ENCODE measurements around the gene STAT5B. TPM values are rescaled to one million over a fixed set of nuclear protein-coding genes. Genes with fewer than 3 reads are reported as not detected.
"Not testable (repeated sequence)": the region's sequence is repeated elsewhere in the genome, so short reads cannot be mapped to it uniquely, and the experiment has no call there.

Gene STAT5B
- total and polyA plus RNA-seq, 2 donors (not counting 1 experiment from before 2014, with no cell fraction given) = 24.4 to 29.6 TPM

- H3K27ac ChIP-seq (ENCODE audit: insufficient read depth, low read length) = no peak overlapping the region
- no peak for DNase-seq (ENCODE audit: low read depth in 2 of 2)
- no peaks in the 10 kb centered on the region for H3K4me1 ChIP-seq (ENCODE audit: control insufficient read depth, extremely low read depth, insufficient read depth, low read length)
- H3K4me2 ChIP-seq (ENCODE audit: extremely low read depth, insufficient read depth, low read length) = no peak overlapping the region
- H3K9me3 ChIP-seq (ENCODE audit: control insufficient read depth, insufficient read depth, low read depth, low read length) = no peaks in the 10 kb centered on the region
- H3K9ac ChIP-seq (ENCODE audit: insufficient read depth, low read length) = no peak overlapping the region
- H3K79me2 ChIP-seq (ENCODE audit: control insufficient read depth, insufficient read depth, low read length) = no peaks in the 10 kb centered on the region
- H3K36me3 ChIP-seq (ENCODE audit: control insufficient read depth, insufficient read depth, low read length) = no peaks in the 10 kb centered on the region
- no peak overlapping the region for H3K4me3 ChIP-seq (replicated peaks in 1 of 4; ENCODE audit: control extremely low read depth in 1 of 4, insufficient read depth in 1 of 4, low read depth in 3 of 4, low read length in 4 of 4)
- TF ChIP-seq CTCF (conservative IDR thresholded peaks at IDR 0.05 in 1 of 2, IDR thresholded peaks at IDR 0.05 in 1 of 2; ENCODE audit: low read depth in 1 of 2, low read length in 2 of 2) (no peak), EZH2 (IDR thresholded peaks at IDR 0.05; ENCODE audit: low read length, missing control alignments) (no peak)
- H2AFZ ChIP-seq (ENCODE audit: low read length) = no peak overlapping the region
- no peaks in the 10 kb centered on the region for H4K20me1 ChIP-seq (ENCODE audit: control insufficient read depth, extremely low read depth, insufficient read depth, low read length)
- no peaks in the 10 kb centered on the region for H3K27me3 ChIP-seq (ENCODE audit: control insufficient read depth, insufficient read depth, low read length)
These were observed 34.3 kb downstream of the STAT5B start for GRCh38 chr17:42241871-42242270.

- H3K4me1 ChIP-seq (ENCODE audit: control insufficient read depth, extremely low read depth, insufficient read depth, low read length); H3K36me3 ChIP-seq (ENCODE audit: control insufficient read depth, insufficient read depth, low read length); H3K9me3 ChIP-seq (ENCODE audit: control insufficient read depth, insufficient read depth, low read depth, low read length); DNase-seq (ENCODE audit: low read depth in 2 of 2); H2AFZ ChIP-seq (ENCODE audit: low read length); H3K27ac ChIP-seq (ENCODE audit: insufficient read depth, low read length); H3K27me3 ChIP-seq (ENCODE audit: control insufficient read depth, insufficient read depth, low read length); H3K79me2 ChIP-seq (ENCODE audit: control insufficient read depth, insufficient read depth, low read length); H3K4me2 ChIP-seq (ENCODE audit: extremely low read depth, insufficient read depth, low read length); H3K9ac ChIP-seq (ENCODE audit: insufficient read depth, low read length); H4K20me1 ChIP-seq (ENCODE audit: control insufficient read depth, extremely low read depth, insufficient read depth, low read length); H3K4me3 ChIP-seq (replicated peaks in 1 of 4; ENCODE audit: control extremely low read depth in 1 of 4, insufficient read depth in 1 of 4, low read depth in 3 of 4, low read length in 4 of 4): not testable (repeated sequence)
These were observed 35.3 kb downstream of the STAT5B start for GRCh38 chr17:42240863-42241262.

GRCh38 chr17:42240201-42240600 is 36.0 kb downstream of the STAT5B start:
- Histone ChIP-seq H3K4me3 (replicated peaks in 1 of 4; ENCODE audit: control extremely low read depth in 1 of 4, insufficient read depth in 1 of 4, low read depth in 3 of 4, low read length in 4 of 4) (no peak overlapping the region), H2AFZ (ENCODE audit: low read length) (no peak overlapping the region), H4K20me1 (ENCODE audit: control insufficient read depth, extremely low read depth, insufficient read depth, low read length) (peaks cover 2% of the 10 kb centered on the region), H3K9ac (ENCODE audit: insufficient read depth, low read length) (no peak overlapping the region), H3K27me3 (ENCODE audit: control insufficient read depth, insufficient read depth, low read length) (no peaks in the 10 kb centered on the region), H3K9me3 (ENCODE audit: control insufficient read depth, insufficient read depth, low read depth, low read length) (no peaks in the 10 kb centered on the region), H3K4me1 (ENCODE audit: control insufficient read depth, extremely low read depth, insufficient read depth, low read length) (no peaks in the 10 kb centered on the region), H3K27ac (ENCODE audit: insufficient read depth, low read length) (no peak overlapping the region), H3K79me2 (ENCODE audit: control insufficient read depth, insufficient read depth, low read length) (no peaks in the 10 kb centered on the region), H3K4me2 (ENCODE audit: extremely low read depth, insufficient read depth, low read length) (no peak overlapping the region), H3K36me3 (ENCODE audit: control insufficient read depth, insufficient read depth, low read length) (no peaks in the 10 kb centered on the region)
- TF ChIP-seq CTCF (conservative IDR thresholded peaks at IDR 0.05 in 1 of 2, IDR thresholded peaks at IDR 0.05 in 1 of 2; ENCODE audit: low read depth in 1 of 2, low read length in 2 of 2) (no peak), EZH2 (IDR thresholded peaks at IDR 0.05; ENCODE audit: low read length, missing control alignments) (no peak)
- peak in 1 of 2 donors; percentile 35 for DNase-seq (ENCODE audit: low read depth in 2 of 2)

GRCh38 chr17:42239576-42239975 is 36.6 kb downstream of the STAT5B start:
- DNase-seq (ENCODE audit: low read depth in 2 of 2); H4K20me1 ChIP-seq (ENCODE audit: control insufficient read depth, extremely low read depth, insufficient read depth, low read length); H3K27me3 ChIP-seq (ENCODE audit: control insufficient read depth, insufficient read depth, low read length); H3K9ac ChIP-seq (ENCODE audit: insufficient read depth, low read length); H3K79me2 ChIP-seq (ENCODE audit: control insufficient read depth, insufficient read depth, low read length); H3K4me2 ChIP-seq (ENCODE audit: extremely low read depth, insufficient read depth, low read length); H3K4me3 ChIP-seq (replicated peaks in 1 of 4; ENCODE audit: control extremely low read depth in 1 of 4, insufficient read depth in 1 of 4, low read depth in 3 of 4, low read length in 4 of 4); H3K36me3 ChIP-seq (ENCODE audit: control insufficient read depth, insufficient read depth, low read length); H2AFZ ChIP-seq (ENCODE audit: low read length); H3K9me3 ChIP-seq (ENCODE audit: control insufficient read depth, insufficient read depth, low read depth, low read length); H3K4me1 ChIP-seq (ENCODE audit: control insufficient read depth, extremely low read depth, insufficient read depth, low read length); H3K27ac ChIP-seq (ENCODE audit: insufficient read depth, low read length): not testable (repeated sequence)

Data from fibroblast of lung (primary cell).